Measurements from ENCODE around the gene FGF12.

DNA sequence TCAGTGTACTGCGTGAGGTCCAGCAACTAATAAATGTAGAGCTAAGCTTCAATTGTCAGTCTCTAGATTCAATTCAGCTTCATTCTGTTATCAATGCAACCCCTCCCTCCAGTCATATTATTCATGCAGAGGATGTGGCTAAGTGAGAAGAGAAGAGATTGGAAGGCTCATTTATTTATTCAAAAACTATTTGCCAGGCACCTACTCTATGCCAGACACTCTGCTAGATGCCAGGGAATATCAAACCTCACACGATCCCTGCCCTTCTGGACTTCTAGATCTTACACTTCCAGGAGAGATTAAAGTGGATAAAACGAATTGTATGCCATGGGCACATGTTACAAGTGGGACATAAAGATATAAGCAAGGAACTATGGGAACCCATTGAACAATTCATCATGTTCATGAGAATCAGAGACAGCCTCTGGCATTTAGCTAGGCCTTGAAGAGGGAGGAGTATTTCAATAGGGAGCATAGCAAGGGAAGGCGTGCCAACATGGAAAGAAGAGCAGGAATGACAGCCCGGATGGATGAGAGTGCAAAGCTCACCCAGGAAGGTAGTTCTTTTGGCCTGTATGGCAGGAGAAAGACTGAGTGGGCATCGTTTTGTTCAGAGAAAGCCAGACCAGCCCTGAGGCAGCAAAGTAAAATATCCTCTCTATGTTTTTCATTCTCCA, 75.4 kb downstream of the FGF12 start:
- TF ChIP-seq, protein P1, sequence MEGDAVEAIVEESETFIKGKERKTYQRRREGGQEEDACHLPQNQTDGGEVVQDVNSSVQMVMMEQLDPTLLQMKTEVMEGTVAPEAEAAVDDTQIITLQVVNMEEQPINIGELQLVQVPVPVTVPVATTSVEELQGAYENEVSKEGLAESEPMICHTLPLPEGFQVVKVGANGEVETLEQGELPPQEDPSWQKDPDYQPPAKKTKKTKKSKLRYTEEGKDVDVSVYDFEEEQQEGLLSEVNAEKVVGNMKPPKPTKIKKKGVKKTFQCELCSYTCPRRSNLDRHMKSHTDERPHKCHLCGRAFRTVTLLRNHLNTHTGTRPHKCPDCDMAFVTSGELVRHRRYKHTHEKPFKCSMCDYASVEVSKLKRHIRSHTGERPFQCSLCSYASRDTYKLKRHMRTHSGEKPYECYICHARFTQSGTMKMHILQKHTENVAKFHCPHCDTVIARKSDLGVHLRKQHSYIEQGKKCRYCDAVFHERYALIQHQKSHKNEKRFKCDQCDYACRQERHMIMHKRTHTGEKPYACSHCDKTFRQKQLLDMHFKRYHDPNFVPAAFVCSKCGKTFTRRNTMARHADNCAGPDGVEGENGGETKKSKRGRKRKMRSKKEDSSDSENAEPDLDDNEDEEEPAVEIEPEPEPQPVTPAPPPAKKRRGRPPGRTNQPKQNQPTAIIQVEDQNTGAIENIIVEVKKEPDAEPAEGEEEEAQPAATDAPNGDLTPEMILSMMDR (IDR thresholded peaks at IDR 0.05): no peak
- TF ChIP-seq POLR2A (IDR thresholded peaks at IDR 0.05) (no peak), POLR2AphosphoS5 (IDR thresholded peaks at IDR 0.05) (no peak)

All from breast epithelium (tissue), 3 donors.